Measurements from ENCODE around the gene MBL2. TPM values are rescaled to one million over a fixed set of nuclear protein-coding genes. Genes with fewer than 3 reads are reported as not detected.

MBL2 gene
- total RNA-seq, 1 experiment from 2014 or later = not detected

GRCh38 chr10:52811776-52812175 lies 39.2 kb upstream of the MBL2 start:
- Histone ChIP-seq H3K27ac (ENCODE audit: low read length) (no peak overlapping the region), H3K27me3 (ENCODE audit: control insufficient read depth, insufficient read depth, low read length) (no peaks in the 10 kb centered on the region; the same call in 1 of the 2 replicates), H3K4me3 (ENCODE audit: low read depth in 2 of 2, low read length in 2 of 2) (no peak overlapping the region), H3K36me3 (ENCODE audit: control insufficient read depth, insufficient read depth, low read length) (no peaks in the 10 kb centered on the region), H3K9me3 (ENCODE audit: control insufficient read depth, insufficient read depth, low read depth, low read length) (no peaks in the 10 kb centered on the region), H3K4me1 (ENCODE audit: control insufficient read depth, insufficient read depth, low read length) (no peaks in the 10 kb centered on the region)
- intact Hi-C loops (cut with micrococcal nuclease; ENCODE audit: unreplicated experiment) = no loop called here
- DNase-seq (ENCODE audit: low read depth, low spot score) (no peak), ATAC-seq (no peak)
- no TSS peak for BruUV-seq (replicated peaks)
- ChIA-PET CTCF (no interaction called here), POLR2A (no interaction called here)
- TF ChIP-seq POLR2AphosphoS5 (IDR thresholded peaks at IDR 0.05; ENCODE audit: low read depth, low read length) = no peak
- TF ChIP-seq REST (IDR thresholded peaks at IDR 0.05; ENCODE audit: insufficient read depth in 1 of 2, low read depth in 2 of 2, low read length in 1 of 2) = no peak
- TF ChIP-seq TCF7L2 (IDR thresholded peaks at IDR 0.05; ENCODE audit: low read depth, low read length) = no peak
- TF ChIP-seq SIN3A (IDR thresholded peaks at IDR 0.05; ENCODE audit: borderline replicate concordance, insufficient read depth, low read depth, low read length) = no peak
- no peak for TF ChIP-seq CTCF (IDR thresholded peaks at IDR 0.05)
- in situ Hi-C loops (cut with HindIII; ENCODE audit: low pct_unique_long_range_greater_than_20kb, low sequenced_read_pairs) = no loop called here

- POLR2A ChIA-PET = no interaction called here
- CTCF ChIA-PET = interaction anchor here (0.6 kb wide), 1 partner anchor 477 kb away, joined by 3 read pairs; no protein-coding TSS in a partner anchor
Measured at GRCh38 chr10:52810761-52811160, 38.2 kb upstream of the MBL2 start.

More at GRCh38 chr10:52810761-52811160, 38.2 kb upstream of the MBL2 start:
- Histone ChIP-seq H3K9me3 (ENCODE audit: control insufficient read depth, insufficient read depth, low read depth, low read length) (no peaks in the 10 kb centered on the region), H3K27me3 (ENCODE audit: control insufficient read depth, insufficient read depth, low read length) (no peaks in the 10 kb centered on the region; the same call in 1 of the 2 replicates), H3K27ac (ENCODE audit: low read length) (no peak overlapping the region), H3K4me3 (ENCODE audit: low read depth in 2 of 2, low read length in 2 of 2) (no peak overlapping the region), H3K36me3 (ENCODE audit: control insufficient read depth, insufficient read depth, low read length) (no peaks in the 10 kb centered on the region), H3K4me1 (ENCODE audit: control insufficient read depth, insufficient read depth, low read length) (peaks cover 3% of the 10 kb centered on the region; the same call in 1 of the 2 replicates)
- no peak for DNase-seq (ENCODE audit: low read depth, low spot score)
- no peak for ATAC-seq
- BruUV-seq (replicated peaks) = no TSS peak
- in situ Hi-C loops (cut with HindIII; ENCODE audit: low pct_unique_long_range_greater_than_20kb, low sequenced_read_pairs) = no loop called here
- intact Hi-C loops (cut with micrococcal nuclease; ENCODE audit: unreplicated experiment) = no loop called here
- TF ChIP-seq TCF7L2 (IDR thresholded peaks at IDR 0.05; ENCODE audit: low read depth, low read length) (no peak), SIN3A (IDR thresholded peaks at IDR 0.05; ENCODE audit: borderline replicate concordance, insufficient read depth, low read depth, low read length) (no peak), REST (IDR thresholded peaks at IDR 0.05; ENCODE audit: insufficient read depth in 1 of 2, low read depth in 2 of 2, low read length in 1 of 2) (no peak), POLR2AphosphoS5 (IDR thresholded peaks at IDR 0.05; ENCODE audit: low read depth, low read length) (no peak), CTCF (IDR thresholded peaks at IDR 0.05) (no peak)
